ENCODE measurements around the gene BNC1. TPM values are rescaled to one million over a fixed set of nuclear protein-coding genes. Genes with fewer than 3 reads are reported as not detected.
"Not testable (repeated sequence)": the region's sequence is repeated elsewhere in the genome, so short reads cannot be mapped to it uniquely, and the experiment has no call there.

BNC1 gene
- total RNA-seq, 1 experiment from 2014 or later: not detected

- DNase-seq (ENCODE audit: low read depth): no peak
- in situ Hi-C loops (cut with HindIII; ENCODE audit: low pct_unique_long_range_greater_than_20kb, low sequenced_read_pairs): no loop called here
Measured at GRCh38 chr15:83276661-83277060, 7.8 kb downstream of the BNC1 start.

GRCh38 chr15:83275412-83275811 lies 9.1 kb downstream of the BNC1 start:
- in situ Hi-C loops (cut with HindIII; ENCODE audit: low pct_unique_long_range_greater_than_20kb, low sequenced_read_pairs): no loop called here
- peak; percentile 55 for DNase-seq (ENCODE audit: low read depth)

GRCh38 chr15:83270176-83270575 lies 14.3 kb downstream of the BNC1 start:
- no peak for DNase-seq (ENCODE audit: low read depth)
- in situ Hi-C loops (cut with HindIII; ENCODE audit: low pct_unique_long_range_greater_than_20kb, low sequenced_read_pairs): no loop called here

GRCh38 chr15:83268147-83268546 lies 16.3 kb downstream of the BNC1 start:
- in situ Hi-C loops (cut with HindIII; ENCODE audit: low pct_unique_long_range_greater_than_20kb, low sequenced_read_pairs): no loop called here
- DNase-seq (ENCODE audit: low read depth): no peak

GRCh38 chr15:83262594-83263315 lies 21.7 kb downstream of the BNC1 start:
- in situ Hi-C loops (cut with HindIII; ENCODE audit: low pct_unique_long_range_greater_than_20kb, low sequenced_read_pairs): no loop called here
- DNase-seq (ENCODE audit: low read depth): no peak

- DNase-seq (ENCODE audit: low read depth); in situ Hi-C loops (cut with HindIII; ENCODE audit: low pct_unique_long_range_greater_than_20kb, low sequenced_read_pairs): not testable (repeated sequence)
Measured at GRCh38 chr15:83262181-83262580, 22.3 kb downstream of the BNC1 start.

GRCh38 chr15:83250781-83251180 lies 33.7 kb downstream of the BNC1 start:
- no peak for DNase-seq (ENCODE audit: low read depth)
- in situ Hi-C loops (cut with HindIII; ENCODE audit: low pct_unique_long_range_greater_than_20kb, low sequenced_read_pairs): no loop called here

- DNase-seq (ENCODE audit: low read depth): no peak
- in situ Hi-C loops (cut with HindIII; ENCODE audit: low pct_unique_long_range_greater_than_20kb, low sequenced_read_pairs): no loop called here
Measured at GRCh38 chr15:83249030-83249343, 35.5 kb downstream of the BNC1 start.

- in situ Hi-C loops (cut with HindIII; ENCODE audit: low pct_unique_long_range_greater_than_20kb, low sequenced_read_pairs): no loop called here
- DNase-seq (ENCODE audit: low read depth): peak; percentile 54
Measured at GRCh38 chr15:83248151-83249029, 36.1 kb downstream of the BNC1 start.

- in situ Hi-C loops (cut with HindIII; ENCODE audit: low pct_unique_long_range_greater_than_20kb, low sequenced_read_pairs): no loop called here
- peak; percentile 84 for DNase-seq (ENCODE audit: low read depth)
Measured at GRCh38 chr15:83243634-83244033, 40.8 kb downstream of the BNC1 start.

- in situ Hi-C loops (cut with HindIII; ENCODE audit: low pct_unique_long_range_greater_than_20kb, low sequenced_read_pairs): no loop called here
- DNase-seq (ENCODE audit: low read depth): no peak
Measured at GRCh38 chr15:83230242-83230641, 54.2 kb downstream of the BNC1 start.

- no peak for DNase-seq (ENCODE audit: low read depth)
- in situ Hi-C loops (cut with HindIII; ENCODE audit: low pct_unique_long_range_greater_than_20kb, low sequenced_read_pairs): no loop called here
Measured at GRCh38 chr15:83225449-83225848, 59.0 kb downstream of the BNC1 start.

- DNase-seq (ENCODE audit: low read depth); in situ Hi-C loops (cut with HindIII; ENCODE audit: low pct_unique_long_range_greater_than_20kb, low sequenced_read_pairs): not testable (repeated sequence)
Measured at GRCh38 chr15:83221781-83222180, 62.7 kb downstream of the BNC1 start.

- in situ Hi-C loops (cut with HindIII; ENCODE audit: low pct_unique_long_range_greater_than_20kb, low sequenced_read_pairs): no loop called here
- no peak for DNase-seq (ENCODE audit: low read depth)
Measured at GRCh38 chr15:83219026-83219425, 65.4 kb downstream of the BNC1 start.

- DNase-seq (ENCODE audit: low read depth): no peak
- in situ Hi-C loops (cut with HindIII; ENCODE audit: low pct_unique_long_range_greater_than_20kb, low sequenced_read_pairs): no loop called here
Measured at GRCh38 chr15:83215306-83215705, 69.2 kb downstream of the BNC1 start.

- in situ Hi-C loops (cut with HindIII; ENCODE audit: low pct_unique_long_range_greater_than_20kb, low sequenced_read_pairs): no loop called here
- DNase-seq (ENCODE audit: low read depth): peak; percentile 64
Measured at GRCh38 chr15:83210619-83211018, 73.8 kb downstream of the BNC1 start.

- no peak for DNase-seq (ENCODE audit: low read depth)
- in situ Hi-C loops (cut with HindIII; ENCODE audit: low pct_unique_long_range_greater_than_20kb, low sequenced_read_pairs): no loop called here
Measured at GRCh38 chr15:83209333-83209732, 75.1 kb downstream of the BNC1 start.

- in situ Hi-C loops (cut with HindIII; ENCODE audit: low pct_unique_long_range_greater_than_20kb, low sequenced_read_pairs): no loop called here
- no peak for DNase-seq (ENCODE audit: low read depth)
Measured at GRCh38 chr15:83208367-83208661, 76.2 kb downstream of the BNC1 start.

GRCh38 chr15:83207660-83208366 lies 76.7 kb downstream of the BNC1 start, which contains the start of gene HDGFL3:
TSS of gene HDGFL3 (minus strand) at chr15:83207823. CDS start at chr15:83207414, 409 bp downstream.
- peak; percentile 40 for DNase-seq (ENCODE audit: low read depth)
- in situ Hi-C loops (cut with HindIII; ENCODE audit: low pct_unique_long_range_greater_than_20kb, low sequenced_read_pairs): no loop called here
